K562 (cell line): ENCODE results near the gene SUGP1. TPM values are rescaled to one million over a fixed set of nuclear protein-coding genes. Genes with fewer than 3 reads are reported as not detected.
A peak's percentile ranks its signal among the peaks of the same experiment; 100 is the strongest.

Experiments
- CGGBP1 ChIP-seq: fragments of 250-450 bp; sonication (Bioruptor Pico); IDR thresholded peaks from 2 replicates; pipeline ENCODE4 v1.9.0; 2021; ENCODE audit warnings: mild to moderate bottlenecking
- ESRRB ChIP-seq: fragments of 250-450 bp; sonication (Bioruptor Pico); IDR thresholded peaks from 2 replicates; pipeline ENCODE4 v1.5.0; 2020; ENCODE audit warnings: mild to moderate bottlenecking, moderate library complexity, borderline replicate concordance
- KLF13 ChIP-seq: fragments of 450-650 bp; IDR thresholded peaks from 2 replicates; pipeline ENCODE4 v1.6.1; 2016; ENCODE audit warnings: missing genetic modification characterization, low read depth, mild to moderate bottlenecking, missing compliant biosample characterization, moderate library complexity, borderline replicate concordance
- NELFE ChIP-seq: IDR thresholded peaks from 2 replicates; pipeline ENCODE4 v1.6.1; 2011; ENCODE audit warnings: mild to moderate bottlenecking; ENCODE audit not compliant: insufficient read depth, insufficient read length
- NR0B1 ChIP-seq: fragments of 450-650 bp; IDR thresholded peaks from one replicate; pipeline ENCODE4 v1.6.1; 2018; ENCODE audit warnings: mild to moderate bottlenecking, moderate library complexity; ENCODE audit not compliant: partially characterized antibody
- NR4A1 ChIP-seq, 2 experiments: fragments of 250-450 bp in 1 of 2; fragments of 450-650 bp in 1 of 2; sonication (Bioruptor Pico) in 1 of 2; IDR thresholded peaks; 2 replicates each; pipeline versions ENCODE4 v1.4.0 to v1.6.1; 2016 to 2020; ENCODE audit warnings: mild to moderate bottlenecking in 2 of 2, missing compliant biosample characterization in 1 of 2, missing genetic modification characterization in 1 of 2, moderate library complexity in 1 of 2
- PHB ChIP-seq: fragments of 250-450 bp; sonication (Bioruptor Pico); IDR thresholded peaks from 2 replicates; pipeline ENCODE4 v1.5.0; 2021
- POLR3A ChIP-seq: IDR thresholded peaks from 2 replicates; pipeline ENCODE4 v1.6.1; 2011; ENCODE audit warnings: borderline replicate concordance, mild to moderate bottlenecking, moderate library complexity; ENCODE audit not compliant: insufficient read length, insufficient read depth; ENCODE audit errors: extremely low read depth
- PURB ChIP-seq: sonication (generic); formaldehyde crosslinking; IDR thresholded peaks from 2 replicates; pipeline ENCODE4 v1.9.0; 2021; ENCODE audit warnings: low read depth, mild to moderate bottlenecking, missing genetic modification reagents
- STAT5A ChIP-seq: IDR thresholded peaks from 2 replicates; pipeline ENCODE4 v1.6.1; 2012; ENCODE audit warnings: low read length, inconsistent platforms, borderline replicate concordance
- TBP ChIP-seq: optimal IDR thresholded peaks from 2 replicates; pipeline ENCODE3; 2011; ENCODE audit warnings: low read depth, low read length, improper control_type of control experiment
- ZKSCAN8 ChIP-seq: fragments of 200-800 bp; sonication (Bioruptor generic); IDR thresholded peaks from 2 replicates; pipeline ENCODE4 v1.6.1; 2016; ENCODE audit warnings: missing genetic modification characterization, missing compliant biosample characterization
- ZNF239 ChIP-seq: fragments of 250-450 bp; sonication (Bioruptor Pico); IDR thresholded peaks from 2 replicates; pipeline ENCODE4 v1.4.0; 2020; ENCODE audit warnings: mild to moderate bottlenecking
- ZNF584 ChIP-seq: fragments of 200-800 bp; sonication (Bioruptor generic); IDR thresholded peaks from 2 replicates; pipeline ENCODE4 v1.6.1; 2016; ENCODE audit warnings: low read depth, mild to moderate bottlenecking, missing genetic modification characterization, missing compliant biosample characterization
- ZNF695 ChIP-seq: fragments of 450-650 bp; formaldehyde crosslinking; IDR thresholded peaks from 2 replicates; pipeline ENCODE4 v1.4.0; 2020; ENCODE audit warnings: mild to moderate bottlenecking, moderate library complexity
- ZNF778 ChIP-seq: fragments of 450-650 bp; formaldehyde crosslinking; IDR thresholded peaks from 2 replicates; pipeline ENCODE4 v1.4.0; 2020; ENCODE audit warnings: mild to moderate bottlenecking, moderate library complexity
- ZZZ3 ChIP-seq: fragments of 450-650 bp; IDR thresholded peaks from 2 replicates; pipeline ENCODE4 v1.6.1; 2016; ENCODE audit warnings: antibody characterized with exemption, mild to moderate bottlenecking, moderate library complexity
- polyA plus RNA-seq, 8 experiments: library from polyadenylated mRNA; depleted of rRNA in 4 of 8; stranded (reverse) in 5 of 8; unstranded in 3 of 8; fragments of >200 nt; fragmentation: Nextera tagmentation in 2 of 8; fragmentation: Illumina TruSeq in 1 of 8; extraction: Ambion mirVana in 2 of 8; extraction: Trizol in 1 of 8; gene quantifications; 2 replicates each; pipeline versions ENCODE4 v1.2.1 to v1.2.3, GENCODE V29; 2011 to 2014; ENCODE audit warnings: inconsistent platforms in 1 of 8, missing spikeins in 1 of 8
- total RNA-seq, 7 experiments: library from RNA; depleted of rRNA in 6 of 7; stranded (reverse); fragments of >200 nt in 6 of 7; fragmentation: Illumina TruSeq in 2 of 7; extraction: Trizol in 2 of 7; gene quantifications; 2 replicates each; pipeline versions ENCODE4 v1.2.1 to v1.2.3, GENCODE V29; 2011 to 2021; ENCODE audit warnings: low replicate concordance in 1 of 7

SUGP1 gene
- total and polyA plus RNA-seq, 9 of the 15 experiments (the other 6 are each of a cell fraction or from before 2014, with no cell fraction given), result 1.0 to 53.3 (median 32.4) TPM

- TF ChIP-seq NR4A1 (CRISPR knock-in tag; IDR thresholded peaks at IDR 0.05) (no peak), NR4A1 (tag; IDR thresholded peaks at IDR 0.05) (no peak), ZNF695 (CRISPR knock-in tag) (no peak), ZZZ3 (no peak), ZNF778 (no peak), PHB (no peak), CGGBP1 (CRISPR knock-in tag) (peak; percentile 54; the same call in 1 of the 2 replicates), NR0B1 (no peak), PURB (no peak), POLR3A (no peak), ZNF239 (0 out of 2 replicates have a peak, but pooled peaks have one; percentile 22), NELFE (no peak), TBP (peak; percentile 97), ZNF584 (CRISPR knock-in tag) (no peak), ESRRB (CRISPR knock-in tag) (no peak), ZKSCAN8 (CRISPR knock-in tag) (no peak), STAT5A (0 out of 2 replicates have a peak, but pooled peaks have one; percentile 17), KLF13 (tag) (no peak)
These were observed at the start of gene SUGP1, which contains the start of gene MAU2 (continued) for GRCh38 chr19:19320361-19321140.
